CD4-positive, alpha-beta T cell (primary cell): ENCODE results near the gene GSG1L. TPM values are rescaled to one million over a fixed set of nuclear protein-coding genes. Genes with fewer than 3 reads are reported as not detected.

Source experiments
- ATAC-seq: fragments of 200-7000 bp; cut with Tn5 transposase; one replicate; pipeline ENCODE4 v1.10.0; 2022; ENCODE audit warnings: mild to moderate bottlenecking; ENCODE audit not compliant: poor library complexity
- CTCF ChIA-PET: fragments of 350-600 bp; sonication (Branson Sonifier 250); formaldehyde crosslinking; loops from one replicate; lab custom pipeline; 2021; ENCODE audit warnings: antibody characterized with exemption, inconsistent platforms; lab: Charles Lee
- POLR2A ChIA-PET: fragments of 350-600 bp; sonication (Branson Sonifier 250); formaldehyde crosslinking; loops from one replicate; lab custom pipeline; 2021; ENCODE audit warnings: antibody characterized with exemption, inconsistent platforms; lab: Charles Lee
- DNase-seq, 14 experiments: peaks; one replicate each; pipeline ENCODE4 v3.0.0-alpha.2; 2013 to 2020; ENCODE audit warnings: mixed read lengths in 2 of 14
- H3K27ac ChIP-seq, 2 donors: one replicate each; pipeline versions ENCODE4 v1.5.1 to v1.7.0; 2013; ENCODE audit warnings: low read length in 2 of 2, low read depth in 1 of 2, mild to moderate bottlenecking in 1 of 2
- H3K27me3 ChIP-seq, 2 experiments: 1 replicate in 1 of 2; 2 replicates in 1 of 2; pipeline versions ENCODE4 v1.6.1 to v1.7.0; 2013; ENCODE audit warnings: low read length in 2 of 2, control low read depth in 1 of 2, mild to moderate bottlenecking in 1 of 2, moderate library complexity in 1 of 2; ENCODE audit not compliant: insufficient read depth in 2 of 2, control insufficient read depth in 1 of 2
- H3K36me3 ChIP-seq: one replicate; pipeline ENCODE4 v1.6.1; 2013; ENCODE audit warnings: low read length, control low read depth; ENCODE audit not compliant: insufficient read depth
- H3K4me1 ChIP-seq: one replicate; pipeline ENCODE4 v1.6.1; 2013; ENCODE audit warnings: low read length, control low read depth; ENCODE audit not compliant: insufficient read depth
- H3K4me3 ChIP-seq: one replicate; pipeline ENCODE4 v1.5.1; 2013; ENCODE audit warnings: mild to moderate bottlenecking, low read length, moderate library complexity
- H3K9me3 ChIP-seq, 2 experiments: 1 replicate in 1 of 2; 2 replicates in 1 of 2; pipeline versions ENCODE4 v1.6.1 to v1.7.0; 2013; ENCODE audit warnings: low read length in 2 of 2, mild to moderate bottlenecking in 2 of 2, control low read depth in 1 of 2, moderate library complexity in 1 of 2; ENCODE audit not compliant: control insufficient read depth in 1 of 2, insufficient read depth in 1 of 2
- H3K27ac Mint-ChIP-seq: one replicate; pipeline ENCODE4 v1.8.0; 2020; ENCODE audit warnings: mixed read lengths
- H3K27me3 Mint-ChIP-seq: one replicate; pipeline ENCODE4 v1.8.0; 2021; ENCODE audit warnings: mixed read lengths
- H3K36me3 Mint-ChIP-seq: one replicate; pipeline ENCODE4 v1.8.0; 2021; ENCODE audit warnings: low read depth, mixed read lengths
- H3K4me1 Mint-ChIP-seq: one replicate; pipeline ENCODE4 v1.8.0; 2021; ENCODE audit warnings: low read depth, mixed read lengths
- H3K4me3 Mint-ChIP-seq: one replicate; pipeline ENCODE4 v1.8.0; 2020; ENCODE audit warnings: mild to moderate bottlenecking, mixed read lengths
- H3K9me3 Mint-ChIP-seq: one replicate; pipeline ENCODE4 v1.8.0; 2020; ENCODE audit warnings: mixed read lengths
- CTCF ChIP-seq: fragments of 200-600 bp; IDR thresholded peaks from one replicate; pipeline ENCODE4 v1.8.0; 2022; ENCODE audit warnings: antibody characterized with exemption, mild to moderate bottlenecking
- intact Hi-C, 2 experiments: fragments of 100-400 bp; cut with DNase I in 1 of 2; cut with micrococcal nuclease in 1 of 2; formaldehyde crosslinking; loops; one replicate each; pipeline versions ENCODE4 v1.15.1 to v1.9.0; 2023 to 2025; cut with DNase I, micrococcal nuclease
- total RNA-seq, 174 experiments: library from RNA in 2 of 174; stranded (reverse) in 2 of 174; gene quantifications; one replicate each; pipeline ENCODE4 v1.2.3 and lab custom pipeline; 2021 to 2026

Gene GSG1L
- total RNA-seq, 2 experiments from 2014 or later, result not detected

- ChIA-PET CTCF (no interaction called here), POLR2A (no interaction called here)
- Mint-ChIP-seq H3K27ac (no peak overlapping the region), H3K27me3 (no peaks in the 10 kb centered on the region), H3K36me3 (no peaks in the 10 kb centered on the region), H3K4me1 (peaks cover 5% of the 10 kb centered on the region), H3K9me3 (no peaks in the 10 kb centered on the region), H3K4me3 (no peak overlapping the region)
- Histone ChIP-seq H3K4me1 (peaks cover 3% of the 10 kb centered on the region), H3K36me3 (no peaks in the 10 kb centered on the region), H3K4me3 (no peak overlapping the region), H3K27ac (no peak overlapping the region), H3K27me3 (no peaks in the 10 kb centered on the region), H3K9me3 (peaks cover 0 to 9% of the 10 kb centered on the region in 2 experiments)
- no peak for TF ChIP-seq CTCF
- intact Hi-C loops, result no loop called here
- ATAC-seq (no peak), DNase-seq (no peak)
Measured at GRCh38 chr16:28000314-28001169, 63.0 kb downstream of the GSG1L start.

GRCh38 chr16:27999687-28000086, 63.8 kb downstream of the GSG1L start:
- no peak for DNase-seq
- Mint-ChIP-seq H3K27ac (no peak overlapping the region), H3K4me1 (peaks cover 12% of the 10 kb centered on the region), H3K27me3 (no peaks in the 10 kb centered on the region), H3K36me3 (no peaks in the 10 kb centered on the region), H3K4me3 (no peak overlapping the region), H3K9me3 (no peaks in the 10 kb centered on the region)
- ChIA-PET CTCF (no interaction called here), POLR2A (no interaction called here)
- no peak for ATAC-seq
- no peak overlapping the region for H3K27ac ChIP-seq
- no peak for TF ChIP-seq CTCF
- no peaks in the 10 kb centered on the region for H3K36me3 ChIP-seq
- intact Hi-C loops, result no loop called here
- H3K9me3 ChIP-seq, result peaks cover 0 to 9% of the 10 kb centered on the region in 2 experiments
- H3K4me3 ChIP-seq, result no peak overlapping the region
- peaks cover 10% of the 10 kb centered on the region for H3K4me1 ChIP-seq
- H3K27me3 ChIP-seq, result no peaks in the 10 kb centered on the region

GRCh38 chr16:27995378-27995777, 68.1 kb downstream of the GSG1L start:
- no peaks in the 10 kb centered on the region for H3K9me3 ChIP-seq
- no peaks in the 10 kb centered on the region for H3K27me3 ChIP-seq
- no peaks in the 10 kb centered on the region for H3K36me3 ChIP-seq
- H3K4me3 Mint-ChIP-seq, result no peak overlapping the region
- TF ChIP-seq CTCF, result no peak
- H3K27me3 Mint-ChIP-seq, result no peaks in the 10 kb centered on the region
- no peak overlapping the region for H3K4me3 ChIP-seq
- ATAC-seq, result no peak
- H3K27ac ChIP-seq, result no peak overlapping the region
- POLR2A ChIA-PET, result no interaction called here
- no peaks in the 10 kb centered on the region for H3K36me3 Mint-ChIP-seq
- CTCF ChIA-PET, result no interaction called here
- peak in 1 of 14 experiments; percentile 24 for DNase-seq
- no peaks in the 10 kb centered on the region for H3K9me3 Mint-ChIP-seq
- peaks cover 12% of the 10 kb centered on the region for H3K4me1 Mint-ChIP-seq
- peaks cover 10% of the 10 kb centered on the region for H3K4me1 ChIP-seq
- no peak overlapping the region for H3K27ac Mint-ChIP-seq
- intact Hi-C loops, result no loop called here
